Right ventricle myocardium superior (tissue), 1 donor: Measurements from ENCODE around the gene ACTL8. TPM values are rescaled to one million over a fixed set of nuclear protein-coding genes. Genes with fewer than 3 reads are reported as not detected.

Experiments used
- ATAC-seq: fragments of 200-7000 bp; cut with Tn5 transposase; one replicate; pipeline ENCODE4 v1.9.1; 2020; ENCODE audit warnings: mild to moderate bottlenecking; ENCODE audit not compliant: poor library complexity
- DNase-seq: peaks from one replicate; pipeline ENCODE4 v3.0.0-alpha.2; 2020
- intact Hi-C: fragments of 100-400 bp; cut with DNase I; formaldehyde crosslinking; loops from one replicate; pipeline ENCODE4 v1.11.2; 2022
- total RNA-seq: library from RNA; stranded (reverse); fragmentation: NEBNext Ultra II Directional; extraction: Animal tissue kit (Norgen Biotek cat#: 25700); gene quantifications from one replicate; pipeline ENCODE4 v1.2.1, GENCODE V29; 2021
- donor health status: DM: no; HTN: yes; CAD: no; lungs with severe emphysema.

ACTL8 gene
- total RNA-seq, 1 donor from 2014 or later = not detected

DNA sequence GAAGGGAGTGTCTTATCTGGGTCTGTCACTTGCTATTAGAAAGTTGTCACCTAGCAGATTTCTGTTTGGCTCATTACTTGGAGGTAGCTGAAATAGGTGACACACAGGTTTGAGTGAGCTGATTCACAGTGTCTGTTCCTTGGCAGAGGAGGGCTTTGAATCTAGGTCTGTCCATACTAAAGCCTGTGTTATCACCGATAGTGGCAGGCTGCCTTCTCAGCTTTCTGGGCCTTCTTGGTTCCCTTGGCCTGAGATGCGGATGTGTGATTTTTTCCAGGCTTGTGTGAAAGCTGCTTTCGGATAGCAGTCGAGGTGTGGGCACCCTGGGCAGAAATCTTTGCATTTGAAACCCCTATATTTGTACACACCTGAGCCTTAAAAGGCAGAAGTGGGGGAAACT lies 73.9 kb downstream of the ACTL8 start:
- ATAC-seq = no peak
- DNase-seq = no peak
- intact Hi-C loops = loop anchor here (10.0 kb wide), 1 partner anchor 164 kb away; no protein-coding TSS in a partner anchor

DNA sequence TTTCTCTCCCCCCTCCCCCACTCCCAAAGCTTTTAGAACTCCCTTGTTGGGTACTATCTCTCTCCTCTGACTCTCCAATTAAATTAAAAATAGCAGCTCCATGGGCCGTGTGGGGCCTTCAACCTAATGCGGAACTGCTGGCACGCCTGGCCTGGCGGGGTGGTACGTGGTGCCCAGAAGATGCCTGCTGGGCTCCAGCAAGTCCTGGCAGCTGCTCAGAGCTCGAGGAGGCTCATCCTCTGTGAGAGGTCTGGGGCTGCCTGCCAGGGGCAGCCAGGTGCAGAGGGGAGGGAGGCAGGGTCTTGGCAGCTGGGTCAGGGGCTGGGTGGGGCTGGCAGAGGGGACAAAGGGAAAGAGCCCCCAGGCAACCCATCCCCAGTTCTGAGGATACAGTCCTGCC lies 74.4 kb downstream of the ACTL8 start:
- intact Hi-C loops = loop anchor here (10.0 kb wide), 1 partner anchor 165 kb away; no protein-coding TSS in a partner anchor
- DNase-seq (peak; percentile 74), ATAC-seq (peak; percentile 87)

DNA sequence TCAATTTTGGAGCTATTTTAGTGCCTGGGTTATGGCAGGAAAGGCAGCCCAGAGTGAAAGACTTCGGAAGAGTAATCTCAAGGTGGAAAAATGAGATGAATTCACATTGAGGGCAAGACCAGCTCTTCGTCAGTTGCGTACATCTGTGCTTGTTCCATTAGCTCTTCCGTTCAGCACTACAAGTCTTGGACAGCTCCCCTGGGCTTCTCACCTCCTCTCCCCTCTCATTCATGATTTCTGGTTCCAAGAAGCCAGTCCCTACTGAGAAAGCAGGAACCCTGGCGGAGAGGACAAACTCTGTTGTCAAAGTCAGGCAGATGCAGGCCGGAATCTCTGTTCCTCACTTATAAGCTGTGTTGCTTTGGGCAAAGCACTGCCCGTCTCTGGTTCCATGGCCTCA lies 76.5 kb downstream of the ACTL8 start:
- no peak for ATAC-seq
- DNase-seq = no peak
- intact Hi-C loops = no loop called here

DNA sequence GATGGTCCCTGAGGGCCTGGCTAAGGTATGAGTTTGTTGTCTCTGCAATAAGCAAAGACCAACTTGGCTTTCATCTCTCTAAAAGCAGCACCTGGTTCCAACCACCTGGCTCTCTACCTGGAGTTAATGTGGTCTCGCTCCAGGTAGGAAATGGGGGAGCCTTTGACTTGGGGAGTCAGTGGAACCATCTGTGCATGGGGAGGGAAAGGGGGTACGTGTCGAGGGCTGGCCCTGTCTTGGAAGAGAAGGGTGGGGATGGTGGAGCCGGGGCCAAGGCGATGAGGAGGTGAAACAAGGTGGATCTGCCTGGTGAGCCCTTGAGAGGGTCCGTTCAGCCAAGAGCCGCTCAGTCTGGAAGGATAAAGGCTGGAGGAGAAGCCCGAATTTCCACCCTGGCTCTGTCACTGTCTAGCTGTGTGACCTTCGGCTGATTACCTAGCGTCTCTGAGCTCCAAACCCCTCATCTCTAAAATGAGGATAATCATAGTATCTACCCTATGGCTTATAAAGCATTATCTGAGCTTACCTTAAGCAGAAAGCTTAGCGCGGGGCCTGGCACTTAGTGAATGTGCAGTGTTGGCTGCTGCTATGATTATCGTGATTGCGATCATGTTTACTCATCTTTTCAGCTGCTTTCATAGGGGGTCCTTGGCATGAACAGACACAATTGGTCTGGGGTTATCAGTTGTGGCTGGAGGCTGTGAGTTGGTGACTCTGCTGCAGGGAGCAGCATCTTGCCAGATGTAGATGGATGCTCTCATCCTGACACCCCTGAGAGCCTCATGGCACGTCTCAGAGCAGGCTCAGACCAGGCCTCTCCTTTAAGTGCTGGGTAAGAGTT lies 78.7 kb downstream of the ACTL8 start:
- DNase-seq (no peak), ATAC-seq (no peak)
- intact Hi-C loops = no loop called here

DNA sequence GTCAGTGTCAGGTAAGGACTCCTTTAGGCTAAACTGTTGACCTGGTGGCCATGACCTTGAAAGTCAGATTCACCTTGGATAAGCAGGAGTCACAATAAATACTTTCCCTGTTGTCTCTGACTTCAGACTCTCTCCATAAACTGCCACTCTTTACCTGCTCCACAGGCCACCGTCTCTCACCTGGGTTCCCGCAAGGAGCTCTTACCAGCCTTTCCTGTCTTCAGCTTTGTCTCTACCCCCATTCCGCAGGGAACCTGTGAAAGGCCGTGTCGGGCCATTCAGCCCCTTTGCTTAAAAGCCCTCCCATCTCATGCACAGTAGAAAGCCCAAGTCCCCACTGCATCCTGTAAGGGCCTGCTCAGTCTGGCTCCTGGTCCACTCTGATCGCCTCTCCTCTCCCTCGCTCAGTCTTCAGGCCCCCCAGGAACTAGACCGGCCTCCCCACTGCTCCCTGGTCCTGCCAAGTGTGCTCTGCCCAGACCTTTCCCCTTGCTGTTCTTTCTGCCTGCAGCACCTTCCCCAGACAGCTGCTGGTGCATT lies 79.5 kb downstream of the ACTL8 start:
- intact Hi-C loops = no loop called here
- DNase-seq = no peak
- ATAC-seq = no peak

DNA sequence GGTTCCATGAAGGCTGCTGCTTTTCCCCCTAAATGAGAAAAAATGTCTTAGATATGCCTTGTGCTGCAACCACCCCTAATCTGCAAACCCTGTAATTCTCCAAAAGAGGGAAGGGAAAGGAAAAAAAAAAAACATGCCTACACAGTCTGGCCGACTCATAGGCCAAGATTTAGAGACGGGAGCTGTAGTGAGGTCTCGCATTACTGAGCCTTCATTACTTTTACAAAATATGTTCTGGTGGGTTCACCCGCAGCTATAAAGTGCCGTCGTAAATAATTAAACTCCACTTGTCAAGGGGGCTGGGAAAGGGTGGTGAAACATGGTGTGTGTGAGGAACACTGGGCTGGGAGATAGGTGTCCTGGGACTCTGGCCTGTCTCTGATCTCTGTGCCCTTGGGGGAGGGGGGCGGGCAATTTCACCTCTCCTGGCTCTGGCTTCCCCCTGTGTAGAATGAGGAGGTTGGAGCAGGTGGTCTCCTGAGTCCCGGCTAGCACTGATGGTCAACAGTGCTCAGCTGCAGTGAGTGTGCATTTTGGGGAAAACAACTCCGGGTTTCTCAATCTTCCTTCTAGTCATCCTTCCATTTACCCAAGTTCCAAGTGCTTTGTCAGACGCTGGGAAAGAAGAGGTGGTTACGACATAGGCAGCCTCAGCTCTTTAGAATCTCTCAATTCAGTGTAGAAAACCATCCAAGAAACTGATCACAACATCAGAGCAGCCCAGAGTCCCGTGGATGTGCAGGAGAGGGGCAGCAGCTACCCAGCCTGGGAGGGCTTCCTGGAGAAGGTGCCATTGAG lies 82.3 kb downstream of the ACTL8 start:
- DNase-seq (no peak), ATAC-seq (no peak)
- intact Hi-C loops = no loop called here

DNA sequence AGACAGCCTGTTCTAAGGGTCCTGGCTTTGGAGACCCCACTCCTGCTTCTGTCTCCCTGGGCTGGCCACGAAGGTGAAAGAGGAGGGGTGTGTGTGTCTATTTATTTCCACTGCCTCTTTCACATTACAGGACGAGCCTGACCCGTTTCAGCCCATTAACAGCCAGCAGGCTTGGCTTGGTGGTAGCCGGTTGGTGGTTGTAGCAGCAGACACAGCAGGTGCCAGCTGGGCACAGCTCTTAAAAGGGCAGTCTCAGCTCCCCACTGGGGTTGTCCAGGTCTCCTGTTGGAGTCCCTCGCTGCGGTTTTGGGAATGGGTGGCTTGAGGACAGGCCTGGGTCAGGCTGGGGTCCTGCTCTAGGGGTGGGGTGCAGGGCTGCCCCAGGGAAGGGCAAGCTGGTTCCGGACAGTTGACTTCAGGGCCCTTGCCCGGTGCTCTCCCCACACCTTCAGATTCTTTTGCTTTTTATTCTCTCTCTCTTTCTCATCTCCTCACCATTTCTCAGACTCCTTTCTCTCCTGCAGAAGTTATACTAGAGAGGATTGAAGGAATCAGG lies 84.6 kb downstream of the ACTL8 start:
- ATAC-seq = peak; percentile 48
- no peak for DNase-seq
- intact Hi-C loops = no loop called here

DNA sequence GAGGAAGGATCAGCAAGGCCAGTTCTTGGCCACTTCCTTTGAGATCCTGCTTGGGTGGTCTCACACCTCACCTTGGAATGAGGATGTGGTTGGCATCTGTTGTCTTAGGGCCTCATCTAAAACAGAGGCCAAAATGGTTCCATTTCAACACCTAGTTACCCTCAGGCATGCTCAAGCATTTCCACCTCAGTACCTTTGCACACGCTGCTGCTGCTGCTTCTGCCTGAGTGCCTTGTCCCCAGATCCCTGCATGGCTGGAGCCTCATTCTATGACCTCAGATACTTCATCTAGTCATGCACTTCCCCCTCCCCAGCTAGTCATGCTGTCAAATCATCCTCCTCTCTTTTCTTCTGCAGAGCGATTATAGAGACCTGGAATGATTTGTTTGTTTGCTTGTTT lies 86.8 kb downstream of the ACTL8 start:
- ATAC-seq (no peak), DNase-seq (no peak)
- intact Hi-C loops = no loop called here

DNA sequence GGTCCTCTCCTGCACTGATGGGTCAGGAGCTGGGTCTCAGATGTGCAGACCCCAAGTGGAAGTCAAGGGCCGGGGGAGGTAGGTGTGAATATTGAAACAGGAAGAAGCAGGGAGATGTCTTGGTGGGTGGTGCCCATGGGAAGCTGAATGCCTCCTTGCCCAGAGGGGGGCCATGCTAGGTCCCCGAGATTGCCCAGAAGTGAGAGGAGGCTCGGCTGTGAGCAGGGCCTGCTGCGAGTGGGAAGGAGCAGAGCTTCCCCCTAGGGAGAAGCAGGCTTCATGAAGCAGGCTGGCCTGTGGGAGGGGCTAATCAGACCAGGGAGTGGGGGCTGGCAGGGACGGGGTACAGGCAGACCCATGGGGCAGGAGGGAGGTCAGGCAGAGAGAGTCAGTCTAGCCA lies 87.6 kb downstream of the ACTL8 start:
- intact Hi-C loops = no loop called here
- no peak for DNase-seq
- ATAC-seq = no peak

DNA sequence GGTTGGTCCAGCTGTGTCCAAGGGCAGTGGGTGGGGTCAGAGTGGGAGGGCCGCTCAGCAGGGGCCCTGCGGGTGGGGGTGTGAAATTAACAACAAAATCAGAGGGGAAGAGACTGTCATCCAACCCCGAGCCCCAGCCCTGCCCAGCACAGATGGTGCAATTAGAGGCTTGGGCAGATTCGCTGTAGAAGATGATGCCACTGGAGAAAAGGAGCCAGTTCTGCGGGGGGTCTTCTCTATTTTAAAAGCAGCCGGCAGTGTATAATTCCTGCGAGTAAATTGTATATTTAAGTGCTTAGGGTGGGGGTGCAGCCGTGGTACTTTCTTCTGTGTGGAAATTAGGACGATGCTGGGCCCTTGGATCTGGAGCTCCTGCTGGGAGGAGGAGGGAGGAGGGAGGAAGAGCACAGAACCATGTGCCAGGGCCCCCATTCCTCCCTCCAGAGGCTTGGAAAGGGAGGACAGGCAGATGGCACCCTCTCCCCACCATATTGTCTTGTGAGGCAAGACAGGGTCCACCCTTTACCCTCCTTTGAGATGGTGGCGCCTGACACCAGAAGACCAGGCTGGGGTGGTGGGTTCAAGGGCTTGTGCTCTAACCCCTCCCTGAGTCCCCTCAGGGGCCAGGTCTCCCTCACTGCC lies 89.2 kb downstream of the ACTL8 start:
- no peak for ATAC-seq
- intact Hi-C loops = no loop called here
- no peak for DNase-seq

DNA sequence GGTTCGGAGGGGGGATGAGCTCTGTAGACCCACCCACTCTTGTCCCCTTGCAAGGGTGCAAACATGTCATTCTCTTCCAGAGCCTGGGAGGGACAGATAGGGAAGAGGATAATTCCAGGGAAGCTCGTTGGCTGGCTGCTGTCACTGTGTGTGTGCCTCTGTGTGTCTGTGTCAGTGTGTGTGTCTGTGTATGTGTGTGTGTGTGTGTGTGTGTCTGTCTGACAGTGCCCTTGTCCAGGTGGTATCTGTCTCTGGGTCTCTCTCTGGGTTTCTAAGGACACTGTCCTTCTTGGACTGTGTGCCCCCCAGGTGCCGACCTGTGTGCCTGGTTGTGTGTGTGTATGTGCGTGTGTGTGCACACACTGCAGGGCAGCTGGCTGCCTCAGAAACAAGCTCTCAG lies 90.5 kb downstream of the ACTL8 start:
- no peak for ATAC-seq
- intact Hi-C loops = no loop called here
- DNase-seq = no peak

DNA sequence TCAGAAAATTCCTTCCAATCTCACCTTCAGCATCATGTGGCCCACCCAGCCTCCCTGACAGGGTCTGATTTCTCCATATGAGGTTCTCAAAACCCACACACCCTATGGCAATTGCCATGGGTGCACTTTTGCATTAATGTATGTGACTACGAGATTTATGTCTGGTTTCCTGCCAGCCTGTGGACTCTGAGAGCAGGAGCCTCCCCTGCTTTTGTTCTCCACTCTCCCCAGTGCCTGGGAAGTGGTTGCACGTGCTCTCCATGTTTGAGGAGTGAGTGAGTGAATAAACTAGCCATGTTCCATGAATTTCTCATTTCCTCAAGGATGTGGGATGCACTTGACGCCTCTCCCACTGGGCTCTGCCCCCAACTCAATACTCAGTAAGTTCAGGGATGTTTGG lies 91.2 kb downstream of the ACTL8 start:
- intact Hi-C loops = no loop called here
- DNase-seq (no peak), ATAC-seq (no peak)

DNA sequence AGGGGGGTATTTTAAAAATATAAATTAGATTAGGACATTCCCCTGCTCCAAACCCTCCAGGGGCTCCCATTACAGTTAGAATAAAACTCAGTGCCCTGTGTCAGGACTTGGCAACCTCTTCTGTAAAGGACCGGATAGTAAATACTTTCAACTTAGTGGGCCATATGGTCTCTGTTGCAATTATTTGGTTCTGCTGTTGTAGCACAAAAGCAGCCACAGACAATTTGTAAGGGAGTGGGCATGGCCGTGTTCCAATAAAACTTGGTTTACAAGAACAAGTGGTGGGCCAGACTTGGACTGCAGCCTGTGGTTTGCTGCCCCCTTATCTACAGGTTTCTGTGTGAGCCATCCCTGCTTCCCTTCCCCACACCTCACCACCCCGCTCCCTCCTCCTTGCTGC lies 92.0 kb downstream of the ACTL8 start:
- intact Hi-C loops = no loop called here
- ATAC-seq = no peak
- no peak for DNase-seq

DNA sequence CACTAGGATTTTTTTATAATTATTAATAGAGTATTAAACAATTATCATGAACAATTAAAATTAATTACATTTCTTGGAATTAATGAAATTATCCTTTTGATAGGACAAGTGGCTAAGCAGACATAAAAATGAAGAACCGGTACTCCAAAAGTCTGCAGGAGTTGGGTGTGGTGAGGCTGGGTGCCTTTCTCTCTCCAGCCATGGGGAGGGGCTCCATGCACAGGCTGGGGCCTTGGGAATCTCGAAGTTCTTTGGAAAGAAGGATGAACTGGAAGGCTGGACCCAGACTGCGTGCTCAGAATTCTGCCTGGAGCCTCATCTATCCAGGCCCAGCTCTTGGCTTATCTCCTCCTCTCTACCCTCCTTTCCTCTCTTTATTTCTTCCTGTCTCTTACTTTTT lies 94.1 kb downstream of the ACTL8 start:
- intact Hi-C loops = no loop called here
- DNase-seq = no peak

DNA sequence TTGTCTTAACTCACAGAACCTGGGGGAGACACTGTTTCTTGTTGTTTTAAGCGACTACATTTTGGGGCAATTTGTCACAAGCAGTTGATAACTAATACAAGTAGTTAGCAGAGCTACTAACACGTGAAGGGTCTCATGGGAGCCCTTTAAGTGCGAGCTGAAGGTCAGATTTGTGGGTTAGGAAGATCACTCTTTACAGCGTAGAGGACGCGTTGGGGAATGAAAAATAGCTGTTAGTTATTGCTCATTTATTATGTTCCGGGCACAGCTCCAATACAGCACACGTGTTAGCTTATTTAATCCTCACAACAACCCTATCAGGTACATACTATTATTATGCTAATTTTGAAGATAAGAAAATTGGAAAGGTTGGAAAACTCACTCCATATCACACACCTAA lies 95.9 kb downstream of the ACTL8 start:
- DNase-seq = no peak
- ATAC-seq = no peak
- intact Hi-C loops = no loop called here

More for the DNA sequence above, 94.1 kb downstream of the ACTL8 start:
- ATAC-seq = peak; percentile 59

DNA sequence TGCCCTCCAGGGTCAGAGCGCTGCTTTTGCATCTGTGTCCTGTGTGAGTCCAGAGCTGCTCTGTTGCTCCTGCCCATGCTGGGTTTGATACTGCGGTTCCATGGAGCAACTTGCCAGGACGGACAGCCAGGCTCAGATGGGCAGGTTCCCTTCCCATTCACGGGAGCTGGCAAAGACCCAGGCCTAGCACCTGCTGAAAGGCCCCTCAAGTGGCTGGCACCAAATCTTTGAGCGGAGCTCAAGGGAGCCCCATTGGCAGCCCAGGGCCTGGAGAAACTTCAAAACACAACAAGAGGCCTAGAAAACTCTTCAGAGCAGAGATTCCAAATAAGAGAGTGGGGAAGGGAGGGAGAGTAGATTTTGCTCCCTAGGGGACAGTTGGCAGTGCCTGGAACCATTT lies 97.2 kb downstream of the ACTL8 start:
- intact Hi-C loops = no loop called here
- ATAC-seq = no peak
- DNase-seq = no peak

DNA sequence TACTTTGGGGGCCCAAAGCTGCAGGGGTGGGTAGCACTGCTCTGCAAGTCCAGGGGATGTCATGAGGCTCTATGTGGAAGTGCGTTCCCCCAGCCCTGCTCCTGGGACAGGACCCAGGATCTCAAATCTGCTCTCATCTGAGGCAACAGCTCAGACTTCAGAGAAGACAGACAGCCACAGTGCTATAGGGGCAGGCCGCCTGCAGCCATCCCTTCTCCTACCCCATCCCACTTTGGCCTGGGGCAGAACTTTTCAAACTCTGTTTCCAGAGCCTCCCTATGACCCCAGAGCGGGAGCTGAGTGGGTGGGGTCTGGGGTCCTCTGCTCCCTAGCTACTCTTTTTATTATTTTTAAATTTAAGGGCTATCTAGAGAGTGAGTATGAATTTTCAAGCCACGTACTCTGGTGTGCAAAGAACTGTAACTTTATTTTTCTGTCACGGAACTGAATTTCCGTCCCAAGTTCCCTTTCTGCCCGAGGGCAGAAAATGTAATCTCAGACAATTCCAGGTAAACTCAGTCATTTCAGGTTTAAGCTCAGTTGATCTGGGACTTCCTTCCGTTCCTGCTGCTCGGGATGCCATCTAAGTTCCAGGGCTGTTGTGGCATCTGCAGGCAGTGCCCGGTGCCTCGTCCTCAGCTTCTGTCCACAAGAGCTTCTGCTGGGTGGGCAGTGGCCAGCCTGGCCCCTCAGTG lies 98.3 kb downstream of the ACTL8 start:
- intact Hi-C loops = no loop called here
- ATAC-seq (no peak), DNase-seq (no peak)

DNA sequence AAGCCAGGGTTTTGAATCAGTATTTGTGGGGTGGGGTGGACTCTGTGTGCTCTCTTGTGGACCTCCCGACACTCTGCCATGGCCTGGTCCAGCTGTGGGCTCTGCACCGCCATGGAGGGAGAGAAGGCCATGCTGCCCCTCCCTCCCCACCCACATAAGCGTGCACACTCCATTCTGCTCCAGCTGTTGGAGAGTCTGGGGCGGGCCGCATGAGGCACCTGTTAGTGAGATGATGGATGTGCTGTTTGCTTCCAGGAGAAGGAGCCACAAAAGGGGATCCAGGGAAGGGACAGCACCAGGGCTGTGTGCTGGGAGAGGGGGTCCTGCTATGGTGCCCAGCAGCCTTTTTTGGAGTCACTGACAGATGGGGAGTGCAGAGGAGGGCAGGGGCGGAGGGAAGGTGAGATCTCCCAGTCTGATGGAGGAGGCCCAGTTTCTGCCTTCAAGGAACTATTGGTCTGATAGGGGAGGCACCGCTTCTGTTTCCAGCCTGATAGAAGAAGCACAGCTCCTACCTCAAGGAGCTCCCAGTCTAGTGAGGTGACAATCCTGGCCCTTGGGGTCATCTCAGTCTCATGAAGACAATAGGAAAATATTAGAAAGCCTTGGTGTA lies 101.5 kb downstream of the ACTL8 start:
- DNase-seq (no peak), ATAC-seq (no peak)
- intact Hi-C loops = no loop called here
